K562 (cell line): ENCODE measurements around the gene CEND1. TPM values are rescaled to one million over a fixed set of nuclear protein-coding genes. Genes with fewer than 3 reads are reported as not detected.

Source experiments
- ATF2 ChIP-seq: sonication (generic); formaldehyde crosslinking; IDR thresholded peaks from 2 replicates; pipeline ENCODE4 v1.8.1; 2022; ENCODE audit warnings: missing genetic modification reagents
- FIP1L1 ChIP-seq: fragments of 200-400 bp; formaldehyde crosslinking; IDR thresholded peaks from 2 replicates; pipeline ENCODE4 v1.6.1; 2018; ENCODE audit warnings: mild to moderate bottlenecking, low read depth, low read length; ENCODE audit not compliant: poor library complexity, severe bottlenecking
- FOXO4 ChIP-seq: fragments of 450-650 bp; formaldehyde crosslinking; IDR thresholded peaks from 2 replicates; pipeline ENCODE4 v1.4.0; 2020; ENCODE audit warnings: mild to moderate bottlenecking, moderate library complexity
- HMGN3 ChIP-seq: IDR thresholded peaks from 2 replicates; pipeline ENCODE4 v1.6.1; 2011; ENCODE audit warnings: borderline replicate concordance, low read depth, mild to moderate bottlenecking, mixed read lengths, low read length; ENCODE audit not compliant: insufficient read length; ENCODE audit errors: extremely low read depth
- KLF10 ChIP-seq: fragments of 250-450 bp; sonication (Bioruptor Pico); IDR thresholded peaks from 2 replicates; pipeline ENCODE4 v1.6.1; 2021; ENCODE audit warnings: matching md5 sums
- MBD2 ChIP-seq: sonication (generic); IDR thresholded peaks from 2 replicates; pipeline ENCODE4 v1.6.1; 2016; ENCODE audit warnings: low read depth, borderline replicate concordance
- MEIS2 ChIP-seq: fragments of 450-650 bp; IDR thresholded peaks from 2 replicates; pipeline ENCODE4 v1.6.1; 2014; ENCODE audit warnings: mild to moderate bottlenecking; ENCODE audit not compliant: partially characterized antibody
- NFATC3 ChIP-seq: fragments of 450-650 bp; IDR thresholded peaks from 2 replicates; pipeline ENCODE4 v1.6.1; 2017; ENCODE audit warnings: mild to moderate bottlenecking
- STAT6 ChIP-seq: sonication (generic); formaldehyde crosslinking; IDR thresholded peaks from 2 replicates; pipeline ENCODE4 v1.8.1; 2023; ENCODE audit warnings: mild to moderate bottlenecking, missing genetic modification reagents
- TGIF2 ChIP-seq: sonication (generic); formaldehyde crosslinking; IDR thresholded peaks from 2 replicates; pipeline ENCODE4 v1.8.1; 2022; ENCODE audit warnings: mild to moderate bottlenecking, missing genetic modification reagents, moderate library complexity
- ZNF395 ChIP-seq: fragments of 200-800 bp; sonication (Bioruptor generic); IDR thresholded peaks from 2 replicates; pipeline ENCODE4 v1.6.1; 2017; ENCODE audit warnings: missing genetic modification characterization, missing compliant biosample characterization
- ZSCAN32 ChIP-seq: fragments of 450-650 bp; formaldehyde crosslinking; IDR thresholded peaks from 2 replicates; pipeline ENCODE4 v1.4.0; 2020; ENCODE audit warnings: mild to moderate bottlenecking, moderate library complexity
- ZZZ3 ChIP-seq: fragments of 450-650 bp; IDR thresholded peaks from 2 replicates; pipeline ENCODE4 v1.6.1; 2016; ENCODE audit warnings: antibody characterized with exemption, mild to moderate bottlenecking, moderate library complexity
- polyA plus RNA-seq, 8 experiments: library from polyadenylated mRNA; depleted of rRNA in 4 of 8; stranded (reverse) in 5 of 8; unstranded in 3 of 8; fragments of >200 nt; fragmentation: Nextera tagmentation in 2 of 8; fragmentation: Illumina TruSeq in 1 of 8; extraction: Ambion mirVana in 2 of 8; extraction: Trizol in 1 of 8; gene quantifications; 2 replicates each; pipeline versions ENCODE4 v1.2.1 to v1.2.3, GENCODE V29; 2011 to 2014; ENCODE audit warnings: inconsistent platforms in 1 of 8, missing spikeins in 1 of 8
- total RNA-seq, 7 experiments: library from RNA; depleted of rRNA in 6 of 7; stranded (reverse); fragments of >200 nt in 6 of 7; fragmentation: Illumina TruSeq in 2 of 7; extraction: Trizol in 2 of 7; gene quantifications; 2 replicates each; pipeline versions ENCODE4 v1.2.1 to v1.2.3, GENCODE V29; 2011 to 2021; ENCODE audit warnings: low replicate concordance in 1 of 7
- TF ChIP-seq, protein P1 (sequence below): fragments of 450-650 bp; formaldehyde crosslinking; conservative IDR thresholded peaks from 2 replicates; pipeline ENCODE4 v1.4.0; 2022; ENCODE audit warnings: mild to moderate bottlenecking, missing genetic modification characterization
- TF ChIP-seq, protein P2 (sequence below): fragments of 250-450 bp; sonication (Bioruptor Pico); IDR thresholded peaks from 2 replicates; pipeline ENCODE4 v1.4.0; 2020; ENCODE audit warnings: mild to moderate bottlenecking

CEND1 gene
- total and polyA plus RNA-seq, 9 of the 15 experiments (the other 6 are each of a cell fraction or from before 2014, with no cell fraction given): 0.13 to 0.18 (median 0.16) TPM; not detected in 6

DNA sequence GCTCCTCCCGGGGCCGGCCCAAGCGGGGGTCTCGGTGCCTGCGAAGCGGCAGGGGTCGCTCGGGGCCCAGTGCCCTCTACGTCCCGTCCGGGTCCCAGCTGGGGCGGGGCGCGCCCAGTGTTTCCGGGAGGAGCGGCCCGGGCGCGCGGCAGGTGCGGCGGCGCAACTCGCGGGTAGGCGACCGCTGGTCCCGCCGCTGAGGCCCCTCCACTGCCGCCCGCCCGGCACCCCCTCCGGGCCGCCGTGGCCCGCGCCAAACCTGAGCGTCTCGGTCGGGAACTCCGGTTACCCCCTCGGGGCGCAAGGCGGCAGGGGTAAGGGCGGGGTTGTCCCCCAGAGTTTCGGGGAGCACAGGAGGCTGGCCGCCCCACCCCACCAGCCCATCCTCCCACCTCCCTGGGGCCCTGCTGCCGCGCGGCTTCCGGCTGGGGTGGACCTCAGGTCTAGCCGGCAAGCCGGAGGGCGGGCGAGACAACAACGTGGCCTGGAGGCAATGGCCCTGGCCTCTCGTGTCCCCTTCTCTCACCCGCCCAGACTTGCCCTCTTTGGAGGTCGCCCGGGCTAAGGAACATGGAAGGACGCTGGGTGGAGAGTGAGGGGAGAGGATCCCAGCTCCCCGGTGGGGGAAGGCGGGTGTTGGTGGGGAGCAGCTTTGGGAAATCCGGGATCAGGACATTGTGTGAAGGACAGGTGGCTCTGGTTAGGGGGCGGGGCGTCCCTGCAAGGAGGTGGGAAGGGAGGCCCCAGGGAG, 37.4 kb upstream of the CEND1 start (continued):
- peak; percentile 82 for TF ChIP-seq ZNF395 (CRISPR knock-in tag)
- peak; percentile 5; the same call in 1 of the 2 replicates for TF ChIP-seq MBD2
- TF ChIP-seq, protein P1, sequence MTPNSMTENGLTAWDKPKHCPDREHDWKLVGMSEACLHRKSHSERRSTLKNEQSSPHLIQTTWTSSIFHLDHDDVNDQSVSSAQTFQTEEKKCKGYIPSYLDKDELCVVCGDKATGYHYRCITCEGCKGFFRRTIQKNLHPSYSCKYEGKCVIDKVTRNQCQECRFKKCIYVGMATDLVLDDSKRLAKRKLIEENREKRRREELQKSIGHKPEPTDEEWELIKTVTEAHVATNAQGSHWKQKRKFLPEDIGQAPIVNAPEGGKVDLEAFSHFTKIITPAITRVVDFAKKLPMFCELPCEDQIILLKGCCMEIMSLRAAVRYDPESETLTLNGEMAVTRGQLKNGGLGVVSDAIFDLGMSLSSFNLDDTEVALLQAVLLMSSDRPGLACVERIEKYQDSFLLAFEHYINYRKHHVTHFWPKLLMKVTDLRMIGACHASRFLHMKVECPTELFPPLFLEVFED (CRISPR knock-in tag): no peak
- TF ChIP-seq TGIF2 (CRISPR knock-in tag): no peak
- no peak for TF ChIP-seq FOXO4 (CRISPR knock-in tag)
- no peak for TF ChIP-seq ATF2
- TF ChIP-seq MEIS2: no peak
- TF ChIP-seq, protein P2, sequence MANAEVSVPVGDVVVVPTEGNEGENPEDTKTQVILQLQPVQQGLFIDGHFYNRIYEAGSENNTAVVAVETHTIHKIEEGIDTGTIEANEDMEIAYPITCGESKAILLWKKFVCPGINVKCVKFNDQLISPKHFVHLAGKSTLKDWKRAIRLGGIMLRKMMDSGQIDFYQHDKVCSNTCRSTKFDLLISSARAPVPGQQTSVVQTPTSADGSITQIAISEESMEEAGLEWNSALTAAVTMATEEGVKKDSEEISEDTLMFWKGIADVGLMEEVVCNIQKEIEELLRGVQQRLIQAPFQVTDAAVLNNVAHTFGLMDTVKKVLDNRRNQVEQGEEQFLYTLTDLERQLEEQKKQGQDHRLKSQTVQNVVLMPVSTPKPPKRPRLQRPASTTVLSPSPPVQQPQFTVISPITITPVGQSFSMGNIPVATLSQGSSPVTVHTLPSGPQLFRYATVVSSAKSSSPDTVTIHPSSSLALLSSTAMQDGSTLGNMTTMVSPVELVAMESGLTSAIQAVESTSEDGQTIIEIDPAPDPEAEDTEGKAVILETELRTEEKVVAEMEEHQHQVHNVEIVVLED: 0 out of 2 replicates have a peak, but pooled peaks have one; percentile 17
- no peak for TF ChIP-seq NFATC3
- no peak for TF ChIP-seq STAT6 (CRISPR knock-in tag)
- no peak for TF ChIP-seq KLF10 (CRISPR knock-in tag)
- peak; percentile 12 for TF ChIP-seq FIP1L1
- no peak for TF ChIP-seq ZZZ3
- peak; percentile 62 for TF ChIP-seq HMGN3
- TF ChIP-seq ZSCAN32 (CRISPR knock-in tag): no peak
